Measurements from ENCODE around the gene OGG1. TPM values are rescaled to one million over a fixed set of nuclear protein-coding genes. Genes with fewer than 3 reads are reported as not detected.

The OGG1 gene
- total RNA-seq, 4 donors from 2014 or later, result 26.8 to 54.9 (median 40.6) TPM

DNA sequence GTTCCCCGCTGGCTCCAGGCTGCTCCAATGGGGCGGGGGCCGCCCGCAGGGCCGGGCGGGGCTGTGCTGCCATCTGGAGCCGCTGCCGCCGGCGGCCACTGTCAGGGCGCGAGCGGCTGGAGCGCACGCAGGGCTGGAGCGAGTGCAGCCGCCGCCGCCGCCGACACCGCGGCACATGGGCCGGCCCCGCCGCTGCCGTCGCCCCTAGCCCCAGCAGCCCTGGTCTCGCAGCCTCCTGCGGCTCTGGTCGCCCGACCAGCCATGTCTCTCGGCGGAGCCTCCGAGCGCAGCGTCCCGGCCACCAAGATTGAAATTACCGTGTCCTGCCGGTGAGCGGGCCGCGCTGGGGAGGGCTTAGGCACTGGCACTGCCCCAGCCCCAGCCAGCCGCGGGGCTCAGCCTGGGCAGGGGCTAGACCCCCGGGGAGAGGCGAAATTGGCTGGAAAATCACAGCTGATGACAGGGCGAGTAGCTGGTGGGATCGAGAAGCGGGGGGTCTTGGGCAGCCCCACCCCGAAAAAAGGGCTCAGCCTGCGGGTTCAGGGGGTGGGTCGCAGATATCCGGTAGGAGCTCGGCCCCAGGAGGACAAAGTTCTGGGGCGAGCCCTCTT is 45.9 kb upstream of the OGG1 start, which contains the start of gene CPNE9:
Gene CPNE9, plus strand, starts transcription at position 98 of the 611 bp plus-strand sequence. Its CDS starts 164 bp downstream, at position 262.
- 3% methylated on average over 21 to 47 of the region's 56 CpGs for WGBS, 2 donors
- Histone ChIP-seq H3K4me3 (peak within 1 kb of the TSS; percentile 7 to 41 (median 12)), H3K4me1 (peaks cover 0 to 21% (median 11%) of the 10 kb centered on the region in 4 donors), H3K9me3 (no peaks in the 10 kb centered on the region), H3K27me3 (peaks cover 0 to 12% of the 10 kb centered on the region in 2 donors), H3K36me3 (peaks cover 0 to 45% (median 11%) of the 10 kb centered on the region in 3 donors), H3K27ac (no peak within 1 kb of the TSS)
- no peak for DNase-seq (ENCODE audit: low spot score in 2 of 2)
- TF ChIP-seq EP300 (IDR thresholded peaks at IDR 0.05), result no peak
- TF ChIP-seq POLR2A (IDR thresholded peaks at IDR 0.05), result no peak
- TF ChIP-seq, protein P1, sequence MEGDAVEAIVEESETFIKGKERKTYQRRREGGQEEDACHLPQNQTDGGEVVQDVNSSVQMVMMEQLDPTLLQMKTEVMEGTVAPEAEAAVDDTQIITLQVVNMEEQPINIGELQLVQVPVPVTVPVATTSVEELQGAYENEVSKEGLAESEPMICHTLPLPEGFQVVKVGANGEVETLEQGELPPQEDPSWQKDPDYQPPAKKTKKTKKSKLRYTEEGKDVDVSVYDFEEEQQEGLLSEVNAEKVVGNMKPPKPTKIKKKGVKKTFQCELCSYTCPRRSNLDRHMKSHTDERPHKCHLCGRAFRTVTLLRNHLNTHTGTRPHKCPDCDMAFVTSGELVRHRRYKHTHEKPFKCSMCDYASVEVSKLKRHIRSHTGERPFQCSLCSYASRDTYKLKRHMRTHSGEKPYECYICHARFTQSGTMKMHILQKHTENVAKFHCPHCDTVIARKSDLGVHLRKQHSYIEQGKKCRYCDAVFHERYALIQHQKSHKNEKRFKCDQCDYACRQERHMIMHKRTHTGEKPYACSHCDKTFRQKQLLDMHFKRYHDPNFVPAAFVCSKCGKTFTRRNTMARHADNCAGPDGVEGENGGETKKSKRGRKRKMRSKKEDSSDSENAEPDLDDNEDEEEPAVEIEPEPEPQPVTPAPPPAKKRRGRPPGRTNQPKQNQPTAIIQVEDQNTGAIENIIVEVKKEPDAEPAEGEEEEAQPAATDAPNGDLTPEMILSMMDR (IDR thresholded peaks at IDR 0.05), result no peak

GRCh38 chr3:9704347-9705322 is 45.1 kb upstream of the OGG1 start:
- Histone ChIP-seq H3K27me3 (peaks cover 0 to 12% of the 10 kb centered on the region in 2 donors), H3K36me3 (peaks cover 0 to 38% (median 11%) of the 10 kb centered on the region in 3 donors), H3K9me3 (no peaks in the 10 kb centered on the region), H3K27ac (no peak overlapping the region), H3K4me3 (peak overlapping the region in 3 of 4 donors; percentile 11 to 41 (median 12)), H3K4me1 (peaks cover 0 to 21% (median 11%) of the 10 kb centered on the region in 4 donors)
- WGBS, 2 donors, result 2 to 3% methylated on average over 35 to 58 of the region's 62 CpGs
- TF ChIP-seq, protein P1 (IDR thresholded peaks at IDR 0.05), result no peak
- TF ChIP-seq POLR2A (IDR thresholded peaks at IDR 0.05), result no peak
- TF ChIP-seq EP300 (IDR thresholded peaks at IDR 0.05), result no peak
- no peak for DNase-seq (ENCODE audit: low spot score in 2 of 2)

- no peak overlapping the region for H3K27ac ChIP-seq
- H3K36me3 ChIP-seq, result no peaks in the 10 kb centered on the region
- H3K27me3 ChIP-seq, result no peaks in the 10 kb centered on the region
- H3K4me1 ChIP-seq, result peaks cover 0 to 5% (median 0%) of the 10 kb centered on the region in 4 donors
- no peaks in the 10 kb centered on the region for H3K9me3 ChIP-seq
- H3K4me3 ChIP-seq, result no peak overlapping the region
- TF ChIP-seq EP300 (IDR thresholded peaks at IDR 0.05) (no peak), POLR2A (IDR thresholded peaks at IDR 0.05) (no peak)
- TF ChIP-seq, protein P1 (IDR thresholded peaks at IDR 0.05), result no peak
- DNase-seq (ENCODE audit: low spot score in 2 of 2), result no peak
- WGBS, 2 donors, result 81 to 83% methylated on average over 3 of the region's 3 CpGs
These were observed 39.5 kb upstream of the OGG1 start for GRCh38 chr3:9710174-9710739.

GRCh38 chr3:9712415-9712814 is 37.3 kb upstream of the OGG1 start:
- WGBS, 2 donors, result 92 to 96% methylated on average over 2 of the region's 2 CpGs
- no peak overlapping the region for H3K4me3 ChIP-seq
- peaks cover 0 to 17% (median 3%) of the 10 kb centered on the region in 4 donors for H3K4me1 ChIP-seq
- no peaks in the 10 kb centered on the region for H3K9me3 ChIP-seq
- TF ChIP-seq EP300 (IDR thresholded peaks at IDR 0.05) (no peak), POLR2A (IDR thresholded peaks at IDR 0.05) (no peak)
- TF ChIP-seq, protein P1 (IDR thresholded peaks at IDR 0.05), result no peak
- no peak overlapping the region for H3K27ac ChIP-seq
- DNase-seq (ENCODE audit: low spot score in 2 of 2), result no peak
- H3K27me3 ChIP-seq, result no peaks in the 10 kb centered on the region
- no peaks in the 10 kb centered on the region for H3K36me3 ChIP-seq
